T-cell (primary cell): Measurements from ENCODE around the gene SLC24A3. TPM values are rescaled to one million over a fixed set of nuclear protein-coding genes. Genes with fewer than 3 reads are reported as not detected.

Experiments
- ATAC-seq, 4 experiments: fragments of 200-7000 bp in 3 of 4; fragments of 150-1000 bp in 1 of 4; cut with Tn5 transposase; replicated peaks in 1 of 4; 1 replicate in 3 of 4; 2 replicates in 1 of 4; pipeline ENCODE4 v1.10.0; 2021; ENCODE audit warnings: moderate library complexity in 3 of 4, mild to moderate bottlenecking in 2 of 4, moderate number of reproducible peaks in 1 of 4
- CTCF ChIA-PET, 2 donors: fragments of 300-600 bp; sonication (Branson Sonifier 250); formaldehyde crosslinking; loops; one replicate each; lab custom pipeline; 2022; ENCODE audit warnings: antibody characterized with exemption in 2 of 2; lab: Charles Lee
- POLR2A ChIA-PET, 2 donors: fragments of 300-600 bp; sonication (Branson Sonifier 250); formaldehyde crosslinking; loops; one replicate each; lab custom pipeline; 2022; ENCODE audit warnings: antibody characterized with exemption in 2 of 2; lab: Charles Lee
- DNase-seq, 35 experiments: peaks; one replicate each; pipeline versions ENCODE4 v3.0.0 to v3.0.0-alpha.2; 2013 to 2023
- H3K27ac ChIP-seq: one replicate; pipeline ENCODE4 v1.5.1; 2013; ENCODE audit warnings: low read length
- H3K27me3 ChIP-seq, 2 experiments: replicated peaks in 1 of 2; 1 replicate in 1 of 2; 2 replicates in 1 of 2; pipeline versions ENCODE4 v1.6.1 to v1.7.0; 2013; ENCODE audit warnings: low read length in 1 of 2, mixed read lengths in 1 of 2; ENCODE audit not compliant: control insufficient read depth in 2 of 2, insufficient read depth in 2 of 2; ENCODE audit errors: extremely low read depth in 1 of 2
- H3K36me3 ChIP-seq, 2 donors: 1 replicate in 1 of 2; 2 replicates in 1 of 2; pipeline versions ENCODE4 v1.6.1 to v1.7.0; 2013; ENCODE audit warnings: low read length in 1 of 2; ENCODE audit not compliant: control insufficient read depth in 2 of 2, insufficient read depth in 1 of 2; ENCODE audit errors: extremely low read depth in 1 of 2
- H3K4me1 ChIP-seq, 2 experiments: 1 replicate in 1 of 2; 2 replicates in 1 of 2; pipeline versions ENCODE4 v1.6.1 to v1.7.0; 2013; ENCODE audit warnings: low read length in 2 of 2, mixed read lengths in 1 of 2; ENCODE audit not compliant: insufficient read depth in 2 of 2, control insufficient read depth in 1 of 2; ENCODE audit errors: extremely low read depth in 1 of 2
- H3K4me3 ChIP-seq, 2 donors: 1 replicate in 1 of 2; 2 replicates in 1 of 2; pipeline versions ENCODE4 v1.5.1 to v1.7.0; 2013; ENCODE audit warnings: mild to moderate bottlenecking in 2 of 2, low read length in 1 of 2, moderate library complexity in 1 of 2; ENCODE audit not compliant: control insufficient read depth in 1 of 2; ENCODE audit errors: extremely low read depth in 1 of 2
- H3K9me3 ChIP-seq: 2 replicates; pipeline ENCODE4 v1.7.0; 2013
- H3K27ac Mint-ChIP-seq, 2 donors: one replicate each; pipeline ENCODE4 v1.8.0; 2020 to 2021; ENCODE audit warnings: mild to moderate bottlenecking in 2 of 2, mixed read lengths in 2 of 2
- H3K27me3 Mint-ChIP-seq, 2 donors: one replicate each; pipeline ENCODE4 v1.8.0; 2021 to 2022; ENCODE audit warnings: mixed read lengths in 2 of 2
- H3K36me3 Mint-ChIP-seq: one replicate; pipeline ENCODE4 v1.8.0; 2021; ENCODE audit warnings: mixed read lengths
- H3K4me1 Mint-ChIP-seq, 3 donors: one replicate each; pipeline ENCODE4 v1.8.0; 2020 to 2022; ENCODE audit warnings: mixed read lengths in 3 of 3, mild to moderate bottlenecking in 1 of 3
- H3K4me3 Mint-ChIP-seq, 3 donors: one replicate each; pipeline ENCODE4 v1.8.0; 2020 to 2022; ENCODE audit warnings: mild to moderate bottlenecking in 3 of 3, mixed read lengths in 3 of 3, moderate library complexity in 3 of 3
- H3K9me3 Mint-ChIP-seq, 3 donors: one replicate each; pipeline ENCODE4 v1.8.0; 2020 to 2022; ENCODE audit warnings: mixed read lengths in 3 of 3
- WGBS: methylation state at CpG from one replicate; pipeline ENCODE4 v1.1.5; 2013; ENCODE audit warnings: missing lambda C conversion rate; ENCODE audit not compliant: insufficient coverage; 5-methylcytosine and 5-hydroxymethylcytosine counted together
- total RNA-seq, 35 experiments: library from RNA in 6 of 35; stranded (reverse) in 6 of 35; fragments of 120-200 nt in 1 of 35; gene quantifications; one replicate each; pipeline versions ENCODE4 v1.2.1 to v1.2.4 and lab custom pipeline; 2013 to 2026

SLC24A3 gene
- total RNA-seq, 5 donors from 2014 or later (not counting 1 experiment from before 2014, with no cell fraction given), result 0.06 to 0.25 (median 0.12) TPM

GRCh38 chr20:19769507-19769906 lies 557.1 kb downstream of the SLC24A3 start:
- Mint-ChIP-seq H3K36me3 (no peaks in the 10 kb centered on the region), H3K27me3 (peaks cover 17 to 19% of the 10 kb centered on the region in 2 donors), H3K4me3 (no peak overlapping the region), H3K9me3 (no peaks in the 10 kb centered on the region), H3K27ac (no peak overlapping the region), H3K4me1 (no peaks in the 10 kb centered on the region)
- WGBS, result no CpG with 5 or more reads among the region's 2 CpGs
- no peaks in the 10 kb centered on the region for H3K4me1 ChIP-seq
- POLR2A ChIA-PET, result interaction anchor here in 1 of 2 donors (0.7 kb wide), 1 partner anchor 22 kb away, joined by 3 read pairs; no protein-coding TSS in a partner anchor
- H3K27me3 ChIP-seq, result peaks cover 0 to 16% of the 10 kb centered on the region in 2 experiments
- H3K9me3 ChIP-seq, result no peaks in the 10 kb centered on the region
- no peak overlapping the region for H3K4me3 ChIP-seq
- DNase-seq, result no peak
- H3K27ac ChIP-seq, result no peak overlapping the region
- no peaks in the 10 kb centered on the region for H3K36me3 ChIP-seq
- no peak for ATAC-seq
- CTCF ChIA-PET, result no interaction called here

DNA sequence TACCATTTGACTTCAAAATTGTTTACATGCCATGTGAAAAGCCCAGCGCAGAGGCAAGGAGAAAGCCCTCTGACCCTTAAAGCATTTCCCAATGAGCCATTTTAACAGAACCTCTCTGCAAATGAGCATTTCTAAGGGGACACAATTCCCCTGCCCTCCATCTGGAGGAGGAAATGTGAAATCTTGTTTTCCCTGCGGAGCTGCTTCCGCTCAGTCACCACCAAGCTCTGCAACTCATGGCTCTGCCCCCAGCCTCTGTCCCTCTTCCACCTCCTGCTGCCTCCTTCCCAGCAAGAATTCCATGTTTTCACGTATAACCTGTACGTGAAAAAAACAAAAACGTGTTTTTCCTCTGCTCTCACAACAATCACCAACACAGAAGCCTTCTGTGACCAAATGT lies 557.9 kb downstream of the SLC24A3 start:
- Mint-ChIP-seq H3K36me3 (no peaks in the 10 kb centered on the region), H3K27me3 (peaks cover 17 to 19% of the 10 kb centered on the region in 2 donors), H3K27ac (no peak overlapping the region), H3K4me3 (no peak overlapping the region), H3K4me1 (no peaks in the 10 kb centered on the region), H3K9me3 (no peaks in the 10 kb centered on the region)
- Histone ChIP-seq H3K4me3 (no peak overlapping the region), H3K9me3 (no peaks in the 10 kb centered on the region), H3K27ac (no peak overlapping the region), H3K36me3 (no peaks in the 10 kb centered on the region), H3K27me3 (peaks cover 0 to 13% of the 10 kb centered on the region in 2 experiments), H3K4me1 (no peaks in the 10 kb centered on the region)
- POLR2A ChIA-PET, result no interaction called here
- CTCF ChIA-PET, result no interaction called here
- no peak for ATAC-seq
- no peak for DNase-seq
- WGBS, result 97% methylated on average over 3 of the region's 6 CpGs

DNA sequence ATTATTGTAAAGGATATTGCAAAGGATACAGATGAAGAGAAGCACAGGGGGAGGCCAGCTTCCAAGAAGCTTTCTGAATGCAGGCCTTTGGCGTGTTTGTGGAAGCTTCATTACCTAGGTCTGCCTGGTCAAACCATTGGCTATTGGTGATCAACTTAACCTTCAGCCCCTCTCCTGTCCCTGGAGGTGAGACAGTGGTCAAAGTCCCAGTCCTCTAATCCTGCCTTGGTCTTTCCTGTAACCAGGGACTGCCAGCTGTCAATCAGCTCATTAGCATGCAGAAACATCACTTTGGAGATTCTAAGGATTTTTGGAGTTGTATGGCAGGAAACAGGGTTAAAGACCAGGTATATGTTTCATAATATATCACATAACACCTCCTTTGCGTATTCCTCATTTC lies 558.6 kb downstream of the SLC24A3 start:
- H3K27ac Mint-ChIP-seq, result no peak overlapping the region
- no peaks in the 10 kb centered on the region for H3K4me1 ChIP-seq
- peaks cover 17 to 19% of the 10 kb centered on the region in 2 donors for H3K27me3 Mint-ChIP-seq
- no peak overlapping the region for H3K4me3 ChIP-seq
- H3K27ac ChIP-seq, result no peak overlapping the region
- ATAC-seq, result no peak
- H3K9me3 Mint-ChIP-seq, result no peaks in the 10 kb centered on the region
- no peaks in the 10 kb centered on the region for H3K9me3 ChIP-seq
- no peaks in the 10 kb centered on the region for H3K4me1 Mint-ChIP-seq
- no peak overlapping the region for H3K4me3 Mint-ChIP-seq
- no peaks in the 10 kb centered on the region for H3K36me3 Mint-ChIP-seq
- no peaks in the 10 kb centered on the region for H3K36me3 ChIP-seq
- ChIA-PET CTCF (no interaction called here), POLR2A (no interaction called here)
- peaks cover 0 to 11% of the 10 kb centered on the region in 2 experiments for H3K27me3 ChIP-seq
- 83% methylated on average over 1 of the region's 2 CpGs for WGBS
- DNase-seq, result no peak
